T-helper 22 cell (primary cell): ENCODE data around the gene RHAG.
"Not testable (repeated sequence)": the region's sequence is repeated elsewhere in the genome, so short reads cannot be mapped to it uniquely, and the experiment has no call there.

Experiments
- DNase-seq: peaks from one replicate; pipeline ENCODE4 v3.0.0-alpha.2; 2020; ENCODE audit warnings: low read depth

The RHAG gene

GRCh38 chr6:49636713-49637349, at the start of gene RHAG:
Gene RHAG, minus strand, starts transcription at chr6:49636839. Its CDS starts 27 bp downstream, at chr6:49636812.
- DNase-seq, result no peak

GRCh38 chr6:49676671-49677281, 40.1 kb upstream of the RHAG start:
- no peak for DNase-seq

- no peak for DNase-seq
These were observed 39.2 kb upstream of the RHAG start for GRCh38 chr6:49675816-49676215.

- DNase-seq, result no peak
These were observed 31.5 kb upstream of the RHAG start for GRCh38 chr6:49668083-49668511.

- no peak for DNase-seq
These were observed 30.5 kb upstream of the RHAG start for GRCh38 chr6:49666930-49667757.

- DNase-seq, result no peak
These were observed 29.8 kb upstream of the RHAG start for GRCh38 chr6:49666480-49666879.

- DNase-seq, result no peak
These were observed 28.2 kb upstream of the RHAG start for GRCh38 chr6:49664817-49665216.

GRCh38 chr6:49664054-49664453, 27.4 kb upstream of the RHAG start:
- not testable (repeated sequence) for DNase-seq

- DNase-seq, result no peak
These were observed 26.2 kb upstream of the RHAG start for GRCh38 chr6:49662892-49663261.

GRCh38 chr6:49662231-49662891, 25.7 kb upstream of the RHAG start:
- DNase-seq, result no peak

GRCh38 chr6:49653942-49654341, 17.3 kb upstream of the RHAG start:
- DNase-seq, result no peak

- DNase-seq, result no peak
These were observed 16.8 kb upstream of the RHAG start for GRCh38 chr6:49653438-49653837.

- DNase-seq, result no peak
These were observed 14.6 kb upstream of the RHAG start for GRCh38 chr6:49651239-49651638.

GRCh38 chr6:49649988-49650387, 13.3 kb upstream of the RHAG start:
- DNase-seq, result no peak

- no peak for DNase-seq
These were observed 11.4 kb upstream of the RHAG start for GRCh38 chr6:49648036-49648435.

- DNase-seq, result no peak
These were observed 10.8 kb upstream of the RHAG start for GRCh38 chr6:49647476-49647875.

- DNase-seq, result no peak
These were observed 10.3 kb upstream of the RHAG start for GRCh38 chr6:49646942-49647341.

- no peak for DNase-seq
These were observed 9.6 kb upstream of the RHAG start for GRCh38 chr6:49646130-49646824.

GRCh38 chr6:49645139-49645538, 8.5 kb upstream of the RHAG start:
- no peak for DNase-seq

- no peak for DNase-seq
These were observed 2.7 kb upstream of the RHAG start for GRCh38 chr6:49639177-49639817.

GRCh38 chr6:49637350-49637731, 702 bp upstream of the RHAG start:
- no peak for DNase-seq
